SIG-M5 treated with dmso at 0.1 percent for 504 hours (cell line): ENCODE data around the gene DAZ1.
"Not testable (repeated sequence)": the region's sequence is repeated elsewhere in the genome, so short reads cannot be mapped to it uniquely, and the experiment has no call there.

ENCODE experiments used
- DNase-seq: peaks from one replicate; lab custom pipeline; 2025; ENCODE audit not compliant: unreplicated experiment; lab: John Stamatoyannopoulos, UW

DAZ1 gene, protein sequence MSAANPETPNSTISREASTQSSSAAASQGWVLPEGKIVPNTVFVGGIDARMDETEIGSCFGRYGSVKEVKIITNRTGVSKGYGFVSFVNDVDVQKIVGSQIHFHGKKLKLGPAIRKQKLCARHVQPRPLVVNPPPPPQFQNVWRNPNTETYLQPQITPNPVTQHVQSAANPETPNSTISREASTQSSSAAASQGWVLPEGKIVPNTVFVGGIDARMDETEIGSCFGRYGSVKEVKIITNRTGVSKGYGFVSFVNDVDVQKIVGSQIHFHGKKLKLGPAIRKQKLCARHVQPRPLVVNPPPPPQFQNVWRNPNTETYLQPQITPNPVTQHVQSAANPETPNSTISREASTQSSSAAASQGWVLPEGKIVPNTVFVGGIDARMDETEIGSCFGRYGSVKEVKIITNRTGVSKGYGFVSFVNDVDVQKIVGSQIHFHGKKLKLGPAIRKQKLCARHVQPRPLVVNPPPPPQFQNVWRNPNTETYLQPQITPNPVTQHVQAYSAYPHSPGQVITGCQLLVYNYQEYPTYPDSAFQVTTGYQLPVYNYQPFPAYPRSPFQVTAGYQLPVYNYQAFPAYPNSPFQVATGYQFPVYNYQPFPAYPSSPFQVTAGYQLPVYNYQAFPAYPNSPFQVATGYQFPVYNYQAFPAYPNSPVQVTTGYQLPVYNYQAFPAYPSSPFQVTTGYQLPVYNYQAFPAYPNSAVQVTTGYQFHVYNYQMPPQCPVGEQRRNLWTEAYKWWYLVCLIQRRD

DNA sequence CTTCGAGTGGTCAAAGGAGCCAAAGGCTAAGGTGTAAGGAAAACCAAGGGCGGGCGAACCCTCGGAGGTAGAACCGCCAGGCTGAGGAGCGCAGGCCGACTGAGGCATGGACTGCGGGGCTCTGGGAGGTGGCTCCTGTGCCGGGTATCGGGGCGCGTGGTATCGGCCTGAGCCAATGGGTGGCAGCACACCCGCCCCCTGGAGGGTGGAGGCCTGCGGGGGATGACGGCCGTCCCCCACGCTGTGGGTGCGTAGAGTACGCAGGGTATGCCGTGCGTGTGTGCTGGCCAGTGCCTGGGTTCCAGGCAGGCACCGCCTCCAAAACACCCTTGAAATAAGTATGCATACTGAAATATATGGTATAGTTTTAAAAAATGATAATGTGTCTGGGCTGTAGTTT is at the start of gene DAZ1:
Gene DAZ1 (minus strand): TSS at position 101 of the 400 bp plus-strand sequence. CDS start 208 bp downstream, outside the sequence.
- not testable (repeated sequence) for DNase-seq

DNA sequence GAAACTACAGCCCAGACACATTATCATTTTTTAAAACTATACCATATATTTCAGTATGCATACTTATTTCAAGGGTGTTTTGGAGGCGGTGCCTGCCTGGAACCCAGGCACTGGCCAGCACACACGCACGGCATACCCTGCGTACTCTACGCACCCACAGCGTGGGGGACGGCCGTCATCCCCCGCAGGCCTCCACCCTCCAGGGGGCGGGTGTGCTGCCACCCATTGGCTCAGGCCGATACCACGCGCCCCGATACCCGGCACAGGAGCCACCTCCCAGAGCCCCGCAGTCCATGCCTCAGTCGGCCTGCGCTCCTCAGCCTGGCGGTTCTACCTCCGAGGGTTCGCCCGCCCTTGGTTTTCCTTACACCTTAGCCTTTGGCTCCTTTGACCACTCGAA is 20.4 kb upstream of the DAZ1 start, which contains the start of gene DAZ2:
Gene DAZ2 (plus strand): TSS at position 301 of the 400 bp plus-strand sequence. CDS start 208 bp downstream, outside the sequence.
- DNase-seq, result not testable (repeated sequence)

DNA sequence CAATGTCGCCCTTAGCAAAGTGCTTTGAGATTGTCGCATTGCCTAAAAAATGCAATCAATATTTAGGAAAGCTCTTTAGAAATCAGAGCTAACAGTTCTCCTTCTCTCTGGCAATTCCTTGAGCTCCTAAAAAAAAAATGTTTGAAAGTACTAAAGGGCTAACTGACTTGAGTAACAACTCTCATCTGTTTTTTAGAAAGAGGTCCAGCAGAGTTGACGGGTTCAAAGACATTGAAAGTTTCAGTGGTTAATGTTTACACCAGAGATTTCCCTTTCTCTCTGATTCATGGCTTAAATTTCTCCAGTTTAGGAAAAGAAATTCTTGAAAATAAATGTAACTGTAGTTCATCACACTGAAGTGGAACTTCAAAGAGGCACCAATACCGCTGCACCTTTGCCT is 11.9 kb upstream of the DAZ1 start:
- DNase-seq, result not testable (repeated sequence)

DNA sequence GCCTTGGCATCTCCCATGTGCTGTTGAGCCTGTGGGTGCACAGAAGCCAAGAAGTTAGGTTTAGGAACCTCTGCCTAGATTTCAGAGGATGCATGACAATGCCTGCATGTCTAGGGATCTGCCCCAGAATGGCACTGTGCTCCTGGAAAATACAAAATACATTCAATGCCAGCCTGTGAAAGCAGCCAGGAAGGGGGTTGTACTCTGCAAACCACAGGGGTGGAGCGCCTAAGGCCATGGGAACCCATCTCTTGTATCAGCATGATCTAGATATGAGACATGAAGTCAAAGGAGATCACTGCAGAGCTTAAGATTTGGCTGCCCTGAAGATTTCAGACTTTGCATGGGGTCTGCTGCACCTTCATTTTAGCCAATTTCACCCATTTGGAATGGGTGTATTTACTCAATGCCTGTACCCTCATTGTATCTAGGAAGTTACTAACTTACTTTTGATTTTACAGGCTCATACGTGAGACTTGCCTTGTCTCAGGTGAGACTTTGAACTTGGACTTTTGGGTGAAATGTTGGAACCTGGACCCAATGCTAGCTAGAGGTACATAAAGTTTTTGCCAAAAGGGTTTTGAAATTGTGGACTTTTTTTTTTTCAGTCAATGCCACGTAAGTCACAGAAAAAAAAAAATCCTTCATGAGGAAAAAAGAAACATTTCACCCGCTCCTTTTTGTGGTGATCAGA is 11.1 kb upstream of the DAZ1 start:
- not testable (repeated sequence) for DNase-seq

DNA sequence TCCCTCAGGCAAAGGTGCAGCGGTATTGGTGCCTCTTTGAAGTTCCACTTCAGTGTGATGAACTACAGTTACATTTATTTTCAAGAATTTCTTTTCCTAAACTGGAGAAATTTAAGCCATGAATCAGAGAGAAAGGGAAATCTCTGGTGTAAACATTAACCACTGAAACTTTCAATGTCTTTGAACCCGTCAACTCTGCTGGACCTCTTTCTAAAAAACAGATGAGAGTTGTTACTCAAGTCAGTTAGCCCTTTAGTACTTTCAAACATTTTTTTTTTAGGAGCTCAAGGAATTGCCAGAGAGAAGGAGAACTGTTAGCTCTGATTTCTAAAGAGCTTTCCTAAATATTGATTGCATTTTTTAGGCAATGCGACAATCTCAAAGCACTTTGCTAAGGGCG is 8.6 kb upstream of the DAZ1 start:
- DNase-seq, result not testable (repeated sequence)
